Measurements from ENCODE around the gene ACP6.

GRCh38 chr1:147719711-147720225 lies 49.4 kb upstream of the ACP6 start:
- TF ChIP-seq CTCF (conservative IDR thresholded peaks at IDR 0.05; ENCODE audit: low read length) (no peak), EZH2phosphoT487 (IDR thresholded peaks at IDR 0.05; ENCODE audit: borderline replicate concordance, low read depth, low read length) (no peak)
